ENCODE results near the gene LY9. TPM values are rescaled to one million over a fixed set of nuclear protein-coding genes. Genes with fewer than 3 reads are reported as not detected.

LY9 gene
- total and polyA plus RNA-seq, 2 experiments from 2014 or later: not detected

DNA sequence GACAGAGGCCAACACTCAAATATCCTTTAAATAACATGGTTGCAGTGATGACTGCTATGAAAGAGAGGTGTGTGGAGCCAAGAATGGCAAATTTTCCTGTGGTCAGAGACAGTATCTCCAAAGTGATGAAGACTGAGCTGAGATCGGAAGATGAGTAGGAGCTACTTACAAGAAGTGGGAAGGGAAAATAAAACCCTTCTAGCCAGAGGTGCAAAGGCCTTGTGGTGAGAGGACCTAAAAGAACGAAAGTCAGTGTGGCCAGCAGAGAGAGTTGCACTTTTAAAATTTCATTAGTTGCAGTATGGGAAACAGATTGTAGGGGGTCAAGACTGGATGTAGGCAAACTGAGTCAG lies 39.1 kb upstream of the LY9 start:
- Histone ChIP-seq H2AFZ (no peak overlapping the region), H3K36me3 (ENCODE audit: insufficient read depth) (no peaks in the 10 kb centered on the region), H3K4me3 (no peak overlapping the region), H3F3A (replicated peaks; ENCODE audit: low read depth) (no peaks in the 10 kb centered on the region), H3K4me1 (ENCODE audit: insufficient read depth) (no peaks in the 10 kb centered on the region), H3K79me2 (replicated peaks; ENCODE audit: insufficient read depth) (no peaks in the 10 kb centered on the region), H3K27me3 (ENCODE audit: insufficient read depth) (no peaks in the 10 kb centered on the region), H4K20me1 (replicated peaks; ENCODE audit: insufficient read depth) (no peaks in the 10 kb centered on the region), H3K27ac (ENCODE audit: low read depth) (no peak overlapping the region), H3K4me2 (no peak overlapping the region), H3K9me2 (ENCODE audit: insufficient read depth) (peaks cover 18% of the 10 kb centered on the region; the same call in 1 of the 2 replicates)
- H3K4me1 Mint-ChIP-seq: no peaks in the 10 kb centered on the region; the same call in 2 of the 3 replicates
- H3K9me3 Mint-ChIP-seq: no peaks in the 10 kb centered on the region
- DNase-seq (ENCODE audit: low spot score) (no peak), ATAC-seq (no peak)
- H3K36me3 Mint-ChIP-seq (ENCODE audit: low read depth): no peaks in the 10 kb centered on the region
- no peak for TF ChIP-seq ZNF114 (CRISPR knock-in tag; IDR thresholded peaks at IDR 0.05)
- TF ChIP-seq NANOG (IDR thresholded peaks at IDR 0.05; ENCODE audit: borderline replicate concordance): no peak
- no peak for TF ChIP-seq POLR2AphosphoS5 (IDR thresholded peaks at IDR 0.05; ENCODE audit: low read depth)
- TF ChIP-seq, protein P1, sequence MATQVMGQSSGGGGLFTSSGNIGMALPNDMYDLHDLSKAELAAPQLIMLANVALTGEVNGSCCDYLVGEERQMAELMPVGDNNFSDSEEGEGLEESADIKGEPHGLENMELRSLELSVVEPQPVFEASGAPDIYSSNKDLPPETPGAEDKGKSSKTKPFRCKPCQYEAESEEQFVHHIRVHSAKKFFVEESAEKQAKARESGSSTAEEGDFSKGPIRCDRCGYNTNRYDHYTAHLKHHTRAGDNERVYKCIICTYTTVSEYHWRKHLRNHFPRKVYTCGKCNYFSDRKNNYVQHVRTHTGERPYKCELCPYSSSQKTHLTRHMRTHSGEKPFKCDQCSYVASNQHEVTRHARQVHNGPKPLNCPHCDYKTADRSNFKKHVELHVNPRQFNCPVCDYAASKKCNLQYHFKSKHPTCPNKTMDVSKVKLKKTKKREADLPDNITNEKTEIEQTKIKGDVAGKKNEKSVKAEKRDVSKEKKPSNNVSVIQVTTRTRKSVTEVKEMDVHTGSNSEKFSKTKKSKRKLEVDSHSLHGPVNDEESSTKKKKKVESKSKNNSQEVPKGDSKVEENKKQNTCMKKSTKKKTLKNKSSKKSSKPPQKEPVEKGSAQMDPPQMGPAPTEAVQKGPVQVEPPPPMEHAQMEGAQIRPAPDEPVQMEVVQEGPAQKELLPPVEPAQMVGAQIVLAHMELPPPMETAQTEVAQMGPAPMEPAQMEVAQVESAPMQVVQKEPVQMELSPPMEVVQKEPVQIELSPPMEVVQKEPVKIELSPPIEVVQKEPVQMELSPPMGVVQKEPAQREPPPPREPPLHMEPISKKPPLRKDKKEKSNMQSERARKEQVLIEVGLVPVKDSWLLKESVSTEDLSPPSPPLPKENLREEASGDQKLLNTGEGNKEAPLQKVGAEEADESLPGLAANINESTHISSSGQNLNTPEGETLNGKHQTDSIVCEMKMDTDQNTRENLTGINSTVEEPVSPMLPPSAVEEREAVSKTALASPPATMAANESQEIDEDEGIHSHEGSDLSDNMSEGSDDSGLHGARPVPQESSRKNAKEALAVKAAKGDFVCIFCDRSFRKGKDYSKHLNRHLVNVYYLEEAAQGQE (IDR thresholded peaks at IDR 0.05; ENCODE audit: unreplicated experiment): no peak
- no peak for TF ChIP-seq ETS1 (IDR thresholded peaks at IDR 0.05)
- no peak for TF ChIP-seq ZNF331 (CRISPR knock-in tag; IDR thresholded peaks at IDR 0.05; ENCODE audit: low read depth)
- TF ChIP-seq JUNB (IDR thresholded peaks at IDR 0.05; ENCODE audit: unreplicated experiment): no peak
- TF ChIP-seq STAT1 (IDR thresholded peaks at IDR 0.05; ENCODE audit: unreplicated experiment): no peak
- TF ChIP-seq CTCF (conservative IDR thresholded peaks at IDR 0.05; ENCODE audit: low read depth in 2 of 2): no peak
- TF ChIP-seq, protein P2, sequence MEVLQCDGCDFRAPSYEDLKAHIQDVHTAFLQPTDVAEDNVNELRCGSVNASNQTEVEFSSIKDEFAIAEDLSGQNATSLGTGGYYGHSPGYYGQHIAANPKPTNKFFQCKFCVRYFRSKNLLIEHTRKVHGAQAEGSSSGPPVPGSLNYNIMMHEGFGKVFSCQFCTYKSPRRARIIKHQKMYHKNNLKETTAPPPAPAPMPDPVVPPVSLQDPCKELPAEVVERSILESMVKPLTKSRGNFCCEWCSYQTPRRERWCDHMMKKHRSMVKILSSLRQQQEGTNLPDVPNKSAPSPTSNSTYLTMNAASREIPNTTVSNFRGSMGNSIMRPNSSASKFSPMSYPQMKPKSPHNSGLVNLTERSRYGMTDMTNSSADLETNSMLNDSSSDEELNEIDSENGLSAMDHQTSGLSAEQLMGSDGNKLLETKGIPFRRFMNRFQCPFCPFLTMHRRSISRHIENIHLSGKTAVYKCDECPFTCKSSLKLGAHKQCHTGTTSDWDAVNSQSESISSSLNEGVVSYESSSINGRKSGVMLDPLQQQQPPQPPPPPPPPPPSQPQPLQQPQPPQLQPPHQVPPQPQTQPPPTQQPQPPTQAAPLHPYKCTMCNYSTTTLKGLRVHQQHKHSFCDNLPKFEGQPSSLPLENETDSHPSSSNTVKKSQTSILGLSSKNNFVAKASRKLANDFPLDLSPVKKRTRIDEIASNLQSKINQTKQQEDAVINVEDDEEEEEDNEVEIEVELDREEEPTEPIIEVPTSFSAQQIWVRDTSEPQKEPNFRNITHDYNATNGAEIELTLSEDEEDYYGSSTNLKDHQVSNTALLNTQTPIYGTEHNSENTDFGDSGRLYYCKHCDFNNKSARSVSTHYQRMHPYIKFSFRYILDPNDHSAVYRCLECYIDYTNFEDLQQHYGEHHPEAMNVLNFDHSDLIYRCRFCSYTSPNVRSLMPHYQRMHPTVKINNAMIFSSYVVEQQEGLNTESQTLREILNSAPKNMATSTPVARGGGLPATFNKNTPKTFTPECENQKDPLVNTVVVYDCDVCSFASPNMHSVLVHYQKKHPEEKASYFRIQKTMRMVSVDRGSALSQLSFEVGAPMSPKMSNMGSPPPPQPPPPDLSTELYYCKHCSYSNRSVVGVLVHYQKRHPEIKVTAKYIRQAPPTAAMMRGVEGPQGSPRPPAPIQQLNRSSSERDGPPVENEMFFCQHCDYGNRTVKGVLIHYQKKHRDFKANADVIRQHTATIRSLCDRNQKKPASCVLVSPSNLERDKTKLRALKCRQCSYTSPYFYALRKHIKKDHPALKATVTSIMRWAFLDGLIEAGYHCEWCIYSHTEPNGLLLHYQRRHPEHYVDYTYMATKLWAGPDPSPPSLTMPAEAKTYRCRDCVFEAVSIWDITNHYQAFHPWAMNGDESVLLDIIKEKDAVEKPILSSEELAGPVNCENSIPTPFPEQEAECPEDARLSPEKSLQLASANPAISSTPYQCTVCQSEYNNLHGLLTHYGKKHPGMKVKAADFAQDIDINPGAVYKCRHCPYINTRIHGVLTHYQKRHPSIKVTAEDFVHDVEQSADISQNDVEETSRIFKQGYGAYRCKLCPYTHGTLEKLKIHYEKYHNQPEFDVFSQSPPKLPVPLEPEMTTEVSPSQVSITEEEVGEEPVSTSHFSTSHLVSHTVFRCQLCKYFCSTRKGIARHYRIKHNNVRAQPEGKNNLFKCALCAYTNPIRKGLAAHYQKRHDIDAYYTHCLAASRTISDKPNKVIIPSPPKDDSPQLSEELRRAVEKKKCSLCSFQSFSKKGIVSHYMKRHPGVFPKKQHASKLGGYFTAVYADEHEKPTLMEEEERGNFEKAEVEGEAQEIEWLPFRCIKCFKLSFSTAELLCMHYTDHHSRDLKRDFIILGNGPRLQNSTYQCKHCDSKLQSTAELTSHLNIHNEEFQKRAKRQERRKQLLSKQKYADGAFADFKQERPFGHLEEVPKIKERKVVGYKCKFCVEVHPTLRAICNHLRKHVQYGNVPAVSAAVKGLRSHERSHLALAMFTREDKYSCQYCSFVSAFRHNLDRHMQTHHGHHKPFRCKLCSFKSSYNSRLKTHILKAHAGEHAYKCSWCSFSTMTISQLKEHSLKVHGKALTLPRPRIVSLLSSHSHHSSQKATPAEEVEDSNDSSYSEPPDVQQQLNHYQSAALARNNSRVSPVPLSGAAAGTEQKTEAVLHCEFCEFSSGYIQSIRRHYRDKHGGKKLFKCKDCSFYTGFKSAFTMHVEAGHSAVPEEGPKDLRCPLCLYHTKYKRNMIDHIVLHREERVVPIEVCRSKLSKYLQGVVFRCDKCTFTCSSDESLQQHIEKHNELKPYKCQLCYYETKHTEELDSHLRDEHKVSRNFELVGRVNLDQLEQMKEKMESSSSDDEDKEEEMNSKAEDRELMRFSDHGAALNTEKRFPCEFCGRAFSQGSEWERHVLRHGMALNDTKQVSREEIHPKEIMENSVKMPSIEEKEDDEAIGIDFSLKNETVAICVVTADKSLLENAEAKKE (CRISPR knock-in tag; IDR thresholded peaks at IDR 0.05): no peak
- TF ChIP-seq EZH2phosphoT487 (IDR thresholded peaks at IDR 0.05; ENCODE audit: unreplicated experiment): no peak
- H3K27me3 Mint-ChIP-seq (ENCODE audit: insufficient read depth, low read depth, poor library complexity): no peaks in the 10 kb centered on the region
- H3K27ac Mint-ChIP-seq: no peak overlapping the region
- no peak overlapping the region for H3K4me3 Mint-ChIP-seq

Measured in GM23338 (cell line).